Loucy (cell line): ENCODE data around the gene FAM120AOS.

Experiments used
- H2AFZ ChIP-seq: fragments of 200-600 bp; sonication (generic); 2 replicates; pipeline ENCODE4 v1.6.0; 2016; ENCODE audit warnings: antibody characterized with exemption, mild to moderate bottlenecking, low read length, moderate library complexity
- H3F3A ChIP-seq: fragments of 200-600 bp; 2 replicates; pipeline ENCODE4 v1.6.0; 2016; ENCODE audit warnings: antibody characterized with exemption, low read depth, mild to moderate bottlenecking
- H3K27me3 ChIP-seq: fragments of 200-600 bp; sonication (generic); 2 replicates; pipeline ENCODE4 v1.6.1; 2014; ENCODE audit warnings: low read length, mild to moderate bottlenecking; ENCODE audit not compliant: insufficient read depth, poor library complexity, severe bottlenecking
- H3K36me3 ChIP-seq: fragments of 200-600 bp; sonication (generic); 2 replicates; pipeline ENCODE4 v1.6.1; 2016; ENCODE audit warnings: low read length; ENCODE audit not compliant: insufficient read depth
- H3K4me1 ChIP-seq: fragments of 200-600 bp; sonication (generic); 2 replicates; pipeline ENCODE4 v1.5.1; 2014; ENCODE audit warnings: low read length, mild to moderate bottlenecking; ENCODE audit not compliant: insufficient read depth, poor library complexity, severe bottlenecking
- H3K4me2 ChIP-seq: fragments of 200-600 bp; sonication (generic); 2 replicates; pipeline ENCODE4 v1.6.0; 2014; ENCODE audit warnings: antibody characterized with exemption, low read length, low read depth, mild to moderate bottlenecking; ENCODE audit not compliant: poor library complexity, severe bottlenecking
- H3K4me3 ChIP-seq: fragments of 200-600 bp; sonication (generic); 2 replicates; pipeline ENCODE4 v1.5.1; 2014; ENCODE audit warnings: low read length, mild to moderate bottlenecking, mixed read lengths; ENCODE audit not compliant: poor library complexity, severe bottlenecking
- H3K79me2 ChIP-seq: fragments of 200-600 bp; sonication (generic); 2 replicates; pipeline ENCODE4 v1.6.1; 2014; ENCODE audit warnings: low read length; ENCODE audit not compliant: insufficient read depth
- H3K9ac ChIP-seq: fragments of 200-600 bp; sonication (generic); 2 replicates; pipeline ENCODE4 v1.6.0; 2014; ENCODE audit warnings: mild to moderate bottlenecking, low read depth, low read length, moderate library complexity; ENCODE audit not compliant: poor library complexity, severe bottlenecking
- H3K9me2 ChIP-seq: fragments of 200-600 bp; sonication (generic); replicated peaks from 2 replicates; pipeline ENCODE4 v1.6.1; 2016; ENCODE audit warnings: low read depth, low read length, mixed read lengths
- H3K9me3 ChIP-seq: fragments of 200-600 bp; sonication (generic); 2 replicates; pipeline ENCODE4 v1.6.1; 2014; ENCODE audit warnings: mild to moderate bottlenecking, antibody characterized with exemption, low read length, low read depth; ENCODE audit not compliant: insufficient read depth
- H4K20me1 ChIP-seq: fragments of 200-600 bp; sonication (generic); 2 replicates; pipeline ENCODE4 v1.6.0; 2014; ENCODE audit warnings: antibody characterized with exemption, low read length, mild to moderate bottlenecking; ENCODE audit not compliant: insufficient read depth, poor library complexity, severe bottlenecking
- EZH2phosphoT487 ChIP-seq: fragments of 200-600 bp; IDR thresholded peaks from 2 replicates; pipeline ENCODE4 v1.6.1; 2018; ENCODE audit warnings: antibody characterized with exemption, mild to moderate bottlenecking, moderate library complexity, borderline replicate concordance
- TF ChIP-seq, protein P1 (sequence below): fragments of 200-600 bp; sonication (generic); conservative IDR thresholded peaks from 2 replicates; pipeline ENCODE4 v1.5.1; 2014; ENCODE audit warnings: mild to moderate bottlenecking, antibody characterized with exemption, low read length

The FAM120AOS gene

GRCh38 chr9:93496285-93496684 lies 42.9 kb upstream of the FAM120AOS start:
- TF ChIP-seq, protein P1, sequence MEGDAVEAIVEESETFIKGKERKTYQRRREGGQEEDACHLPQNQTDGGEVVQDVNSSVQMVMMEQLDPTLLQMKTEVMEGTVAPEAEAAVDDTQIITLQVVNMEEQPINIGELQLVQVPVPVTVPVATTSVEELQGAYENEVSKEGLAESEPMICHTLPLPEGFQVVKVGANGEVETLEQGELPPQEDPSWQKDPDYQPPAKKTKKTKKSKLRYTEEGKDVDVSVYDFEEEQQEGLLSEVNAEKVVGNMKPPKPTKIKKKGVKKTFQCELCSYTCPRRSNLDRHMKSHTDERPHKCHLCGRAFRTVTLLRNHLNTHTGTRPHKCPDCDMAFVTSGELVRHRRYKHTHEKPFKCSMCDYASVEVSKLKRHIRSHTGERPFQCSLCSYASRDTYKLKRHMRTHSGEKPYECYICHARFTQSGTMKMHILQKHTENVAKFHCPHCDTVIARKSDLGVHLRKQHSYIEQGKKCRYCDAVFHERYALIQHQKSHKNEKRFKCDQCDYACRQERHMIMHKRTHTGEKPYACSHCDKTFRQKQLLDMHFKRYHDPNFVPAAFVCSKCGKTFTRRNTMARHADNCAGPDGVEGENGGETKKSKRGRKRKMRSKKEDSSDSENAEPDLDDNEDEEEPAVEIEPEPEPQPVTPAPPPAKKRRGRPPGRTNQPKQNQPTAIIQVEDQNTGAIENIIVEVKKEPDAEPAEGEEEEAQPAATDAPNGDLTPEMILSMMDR: no peak
- no peak for TF ChIP-seq EZH2phosphoT487
- Histone ChIP-seq H3K9ac (no peak overlapping the region), H2AFZ (no peak overlapping the region), H3F3A (no peaks in the 10 kb centered on the region), H3K79me2 (peaks cover 17% of the 10 kb centered on the region; the same call in 1 of the 2 replicates), H3K27me3 (no peaks in the 10 kb centered on the region), H4K20me1 (peaks cover 5% of the 10 kb centered on the region), H3K4me1 (peaks cover 11% of the 10 kb centered on the region), H3K9me2 (no peaks in the 10 kb centered on the region), H3K4me2 (no peak overlapping the region), H3K36me3 (peaks cover 79% of the 10 kb centered on the region), H3K9me3 (no peaks in the 10 kb centered on the region), H3K4me3 (no peak overlapping the region)

DNA sequence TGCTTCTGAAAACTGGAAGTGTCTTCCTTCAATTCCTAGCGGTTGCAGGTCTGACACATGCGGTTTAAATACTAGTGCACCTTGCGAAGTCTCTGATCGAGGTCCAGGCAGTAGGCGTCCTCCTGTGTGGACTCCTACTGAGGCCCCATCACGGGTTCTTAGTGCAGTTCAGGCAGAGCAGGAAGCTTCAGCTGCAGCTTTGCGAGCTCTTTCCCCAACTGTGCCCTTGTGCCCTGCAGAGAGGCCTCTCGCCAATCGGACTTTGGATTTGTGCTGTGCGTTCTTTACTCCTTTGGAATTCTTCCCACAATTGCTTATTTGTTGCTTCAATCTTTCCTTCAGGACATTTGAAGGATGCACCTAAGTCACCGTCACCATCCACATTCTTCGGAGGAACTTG lies 40.6 kb upstream of the FAM120AOS start:
- Histone ChIP-seq H3K36me3 (peaks cover 80% of the 10 kb centered on the region), H4K20me1 (peaks cover 5% of the 10 kb centered on the region), H3K9ac (no peak overlapping the region), H3F3A (no peaks in the 10 kb centered on the region), H3K79me2 (peaks cover 40% of the 10 kb centered on the region; the same call in 1 of the 2 replicates), H3K4me1 (no peaks in the 10 kb centered on the region), H3K4me2 (no peak overlapping the region), H3K4me3 (no peak overlapping the region), H3K9me3 (no peaks in the 10 kb centered on the region), H2AFZ (no peak overlapping the region), H3K9me2 (no peaks in the 10 kb centered on the region), H3K27me3 (no peaks in the 10 kb centered on the region)
- no peak for TF ChIP-seq EZH2phosphoT487
- TF ChIP-seq, protein P1: no peak

GRCh38 chr9:93492327-93492726 lies 38.9 kb upstream of the FAM120AOS start:
- no peaks in the 10 kb centered on the region for H3K4me1 ChIP-seq
- H3K27me3 ChIP-seq: no peaks in the 10 kb centered on the region
- TF ChIP-seq, protein P1: no peak
- no peak for TF ChIP-seq EZH2phosphoT487
- H3K9ac ChIP-seq: no peak overlapping the region
- H3K79me2 ChIP-seq: peaks cover 56% of the 10 kb centered on the region
- no peaks in the 10 kb centered on the region for H3K9me3 ChIP-seq
- H3K9me2 ChIP-seq: no peaks in the 10 kb centered on the region
- H4K20me1 ChIP-seq: peaks cover 9% of the 10 kb centered on the region
- no peaks in the 10 kb centered on the region for H3F3A ChIP-seq
- H3K4me2 ChIP-seq: no peak overlapping the region
- H3K4me3 ChIP-seq: no peak overlapping the region
- peaks cover 80% of the 10 kb centered on the region; the same call in 1 of the 2 replicates for H3K36me3 ChIP-seq
- no peak overlapping the region for H2AFZ ChIP-seq
